ENCODE results near the gene SLX4IP. TPM values are rescaled to one million over a fixed set of nuclear protein-coding genes. Genes with fewer than 3 reads are reported as not detected.

SLX4IP gene
- total RNA-seq, 1 experiment from 2014 or later, result 6.4 TPM

DNA sequence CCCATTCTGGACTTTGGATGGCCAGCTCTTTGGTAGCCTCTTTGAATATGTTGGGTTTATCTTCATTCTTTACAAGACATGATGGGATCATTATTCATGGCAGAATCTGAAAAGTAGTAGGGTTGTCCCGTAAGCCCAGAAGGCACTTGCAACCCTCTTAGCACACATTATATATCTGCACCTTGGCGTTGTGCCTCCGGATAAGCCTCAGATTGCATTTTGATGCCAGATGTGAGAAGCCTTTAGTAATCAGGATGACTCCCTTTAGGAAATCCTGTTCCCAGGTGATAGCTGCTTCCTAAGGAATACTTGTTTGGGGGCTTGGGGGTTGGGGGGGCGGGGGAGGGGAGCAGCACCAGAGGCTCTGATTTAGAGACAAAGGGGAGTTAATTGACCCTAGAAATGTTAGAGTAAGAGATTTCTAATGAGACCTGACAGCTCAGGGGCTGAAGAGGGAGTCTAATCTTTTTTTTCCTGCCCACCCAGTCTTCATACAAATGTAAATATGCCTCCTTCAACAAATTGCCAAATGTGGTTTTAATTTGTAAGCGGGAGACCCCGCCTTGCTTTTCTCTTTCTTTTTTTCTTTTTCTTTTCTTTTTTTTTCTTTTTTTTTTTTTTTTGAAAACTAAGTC is 183.6 kb downstream of the SLX4IP start:
- POLR2A ChIA-PET (ENCODE audit: unreplicated experiment), result no interaction called here

GRCh38 chr20:10619427-10619826 is 184.3 kb downstream of the SLX4IP start:
- no peaks in the 10 kb centered on the region for H3K36me3 ChIP-seq (ENCODE audit: low read depth, low read length)
- H3K27ac ChIP-seq (ENCODE audit: low read length), result peak overlapping the region; percentile 68
- H3K4me1 ChIP-seq (ENCODE audit: insufficient read depth, low read length), result peaks cover 14% of the 10 kb centered on the region
- H3K4me2 ChIP-seq (ENCODE audit: low read length), result peak overlapping the region; percentile 38
- POLR2A ChIA-PET (ENCODE audit: unreplicated experiment), result interaction anchor here (0.6 to 0.7 kb wide), 2 partner anchors 14 to 647 kb away, joined by 3 to 5 read pairs; no protein-coding TSS in a partner anchor
- CTCF ChIA-PET, result no interaction called here
- ATAC-seq (peak; percentile 99), DNase-seq (peak; percentile 79)
- H3F3A ChIP-seq (ENCODE audit: low read length, unreplicated experiment), result no peaks in the 10 kb centered on the region
- no peaks in the 10 kb centered on the region for H3K79me2 ChIP-seq (ENCODE audit: low read length)
- no peaks in the 10 kb centered on the region for H4K20me1 ChIP-seq (ENCODE audit: low read length)
- intact Hi-C loops (cut with micrococcal nuclease), result no loop called here
- H3K4me3 ChIP-seq (ENCODE audit: low read length), result no peak overlapping the region
- H3K9me2 ChIP-seq (replicated peaks; ENCODE audit: low read length), result no peaks in the 10 kb centered on the region
- TF ChIP-seq, protein P1, sequence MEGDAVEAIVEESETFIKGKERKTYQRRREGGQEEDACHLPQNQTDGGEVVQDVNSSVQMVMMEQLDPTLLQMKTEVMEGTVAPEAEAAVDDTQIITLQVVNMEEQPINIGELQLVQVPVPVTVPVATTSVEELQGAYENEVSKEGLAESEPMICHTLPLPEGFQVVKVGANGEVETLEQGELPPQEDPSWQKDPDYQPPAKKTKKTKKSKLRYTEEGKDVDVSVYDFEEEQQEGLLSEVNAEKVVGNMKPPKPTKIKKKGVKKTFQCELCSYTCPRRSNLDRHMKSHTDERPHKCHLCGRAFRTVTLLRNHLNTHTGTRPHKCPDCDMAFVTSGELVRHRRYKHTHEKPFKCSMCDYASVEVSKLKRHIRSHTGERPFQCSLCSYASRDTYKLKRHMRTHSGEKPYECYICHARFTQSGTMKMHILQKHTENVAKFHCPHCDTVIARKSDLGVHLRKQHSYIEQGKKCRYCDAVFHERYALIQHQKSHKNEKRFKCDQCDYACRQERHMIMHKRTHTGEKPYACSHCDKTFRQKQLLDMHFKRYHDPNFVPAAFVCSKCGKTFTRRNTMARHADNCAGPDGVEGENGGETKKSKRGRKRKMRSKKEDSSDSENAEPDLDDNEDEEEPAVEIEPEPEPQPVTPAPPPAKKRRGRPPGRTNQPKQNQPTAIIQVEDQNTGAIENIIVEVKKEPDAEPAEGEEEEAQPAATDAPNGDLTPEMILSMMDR (conservative IDR thresholded peaks at IDR 0.05; ENCODE audit: low read depth, low read length), result no peak
- TF ChIP-seq EZH2phosphoT487 (IDR thresholded peaks at IDR 0.05; ENCODE audit: borderline replicate concordance, low read length), result no peak
- no peak for TF ChIP-seq EZH2 (IDR thresholded peaks at IDR 0.05; ENCODE audit: low read length, unreplicated experiment)
- no peak overlapping the region for H2AFZ ChIP-seq (ENCODE audit: low read length)
- BruUV-seq (replicated peaks), result no TSS peak
- H3K27me3 ChIP-seq (ENCODE audit: low read length), result no peaks in the 10 kb centered on the region
- peak overlapping the region; percentile 51 for H3K9ac ChIP-seq (ENCODE audit: low read length)
- H3K9me3 ChIP-seq (ENCODE audit: low read length), result no peaks in the 10 kb centered on the region

More for the DNA sequence above, 183.6 kb downstream of the SLX4IP start:
- intact Hi-C loops (cut with micrococcal nuclease), result no loop called here
- Histone ChIP-seq H3K27ac (ENCODE audit: low read length) (peak overlapping the region; percentile 68), H3K9ac (ENCODE audit: low read length) (peak overlapping the region; percentile 51), H3K27me3 (ENCODE audit: low read length) (no peaks in the 10 kb centered on the region), H3F3A (ENCODE audit: low read length, unreplicated experiment) (no peaks in the 10 kb centered on the region), H3K4me1 (ENCODE audit: insufficient read depth, low read length) (peaks cover 14% of the 10 kb centered on the region), H4K20me1 (ENCODE audit: low read length) (no peaks in the 10 kb centered on the region), H2AFZ (ENCODE audit: low read length) (no peak overlapping the region), H3K4me2 (ENCODE audit: low read length) (0 out of 2 replicates have a peak overlapping the region, but pooled peaks have one; percentile 38), H3K4me3 (ENCODE audit: low read length) (no peak overlapping the region), H3K9me2 (replicated peaks; ENCODE audit: low read length) (no peaks in the 10 kb centered on the region), H3K79me2 (ENCODE audit: low read length) (no peaks in the 10 kb centered on the region), H3K9me3 (ENCODE audit: low read length) (no peaks in the 10 kb centered on the region), H3K36me3 (ENCODE audit: low read depth, low read length) (no peaks in the 10 kb centered on the region)
- BruUV-seq (replicated peaks), result no TSS peak
- TF ChIP-seq EZH2phosphoT487 (IDR thresholded peaks at IDR 0.05; ENCODE audit: borderline replicate concordance, low read length) (no peak), EZH2 (IDR thresholded peaks at IDR 0.05; ENCODE audit: low read length, unreplicated experiment) (no peak)
- TF ChIP-seq, protein P1 (conservative IDR thresholded peaks at IDR 0.05; ENCODE audit: low read depth, low read length), result no peak
- DNase-seq, result no peak
- CTCF ChIA-PET, result no interaction called here
- ATAC-seq, result no peak

DNA sequence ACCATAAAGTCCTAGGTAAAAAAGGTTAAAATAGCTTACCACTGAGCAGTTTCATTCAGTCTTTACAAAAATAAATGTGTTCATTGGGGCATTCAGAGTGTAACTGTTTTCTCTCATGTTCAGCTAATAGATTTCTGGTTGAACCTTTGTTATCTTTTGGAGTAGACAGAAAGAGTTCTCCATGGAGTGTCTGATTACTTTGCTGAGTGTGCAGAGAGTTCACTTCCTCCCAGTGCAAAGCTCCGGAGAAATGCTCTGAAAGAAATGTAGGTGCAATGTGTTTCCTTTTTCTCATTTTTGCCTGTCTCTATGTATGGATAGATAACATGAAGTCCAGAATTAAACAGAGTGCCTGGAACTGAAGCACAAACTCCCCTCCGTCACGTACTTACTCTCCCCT is 186.0 kb downstream of the SLX4IP start:
- H3K27me3 ChIP-seq (ENCODE audit: low read length), result no peaks in the 10 kb centered on the region
- no peak overlapping the region for H3K27ac ChIP-seq (ENCODE audit: low read length)
- no peak overlapping the region for H3K4me3 ChIP-seq (ENCODE audit: low read length)
- no TSS peak for BruUV-seq (replicated peaks)
- no peaks in the 10 kb centered on the region for H4K20me1 ChIP-seq (ENCODE audit: low read length)
- H3K4me1 ChIP-seq (ENCODE audit: insufficient read depth, low read length), result peaks cover 14% of the 10 kb centered on the region
- no peaks in the 10 kb centered on the region for H3K9me3 ChIP-seq (ENCODE audit: low read length)
- CTCF ChIA-PET, result interaction anchor here (0.6 kb wide), 1 partner anchor 14 kb away, joined by 4 read pairs; no protein-coding TSS in a partner anchor
- H2AFZ ChIP-seq (ENCODE audit: low read length), result no peak overlapping the region
- no peaks in the 10 kb centered on the region for H3K36me3 ChIP-seq (ENCODE audit: low read depth, low read length)
- POLR2A ChIA-PET (ENCODE audit: unreplicated experiment), result no interaction called here
- no peaks in the 10 kb centered on the region for H3K9me2 ChIP-seq (replicated peaks; ENCODE audit: low read length)
- TF ChIP-seq, protein P1 (conservative IDR thresholded peaks at IDR 0.05; ENCODE audit: low read depth, low read length), result no peak
- TF ChIP-seq EZH2 (IDR thresholded peaks at IDR 0.05; ENCODE audit: low read length, unreplicated experiment), result no peak
- no peak for TF ChIP-seq EZH2phosphoT487 (IDR thresholded peaks at IDR 0.05; ENCODE audit: borderline replicate concordance, low read length)
- intact Hi-C loops (cut with micrococcal nuclease), result no loop called here
- no peak overlapping the region for H3K9ac ChIP-seq (ENCODE audit: low read length)
- H3K79me2 ChIP-seq (ENCODE audit: low read length), result no peaks in the 10 kb centered on the region
- no peak for DNase-seq
- H3K4me2 ChIP-seq (ENCODE audit: low read length), result no peak overlapping the region
- H3F3A ChIP-seq (ENCODE audit: low read length, unreplicated experiment), result no peaks in the 10 kb centered on the region
- no peak for ATAC-seq

Measured in PC-3 (cell line).